HG02642 (cell line): ENCODE results near the gene COPZ1.

Experiments
- ATAC-seq: cut with Tn5 transposase; IDR thresholded peaks from one replicate; pipeline ENCODE4 v1.9.1; 2021; ENCODE audit warnings: mild to moderate bottlenecking; ENCODE audit not compliant: unreplicated experiment, poor library complexity

The COPZ1 gene

GRCh38 chr12:54374562-54375258 is 49.8 kb downstream of the COPZ1 start:
- no peak for ATAC-seq

- no peak for ATAC-seq
Measured at GRCh38 chr12:54375259-54375579, 50.3 kb downstream of the COPZ1 start.

- ATAC-seq: no peak
Measured at GRCh38 chr12:54376596-54376995, 51.7 kb downstream of the COPZ1 start.

- ATAC-seq: no peak
Measured at GRCh38 chr12:54377007-54377406, 52.1 kb downstream of the COPZ1 start.

- ATAC-seq: no peak
Measured at GRCh38 chr12:54377797-54378515, 53.0 kb downstream of the COPZ1 start.

GRCh38 chr12:54378796-54379397 is 54.0 kb downstream of the COPZ1 start:
- ATAC-seq: no peak

GRCh38 chr12:54379398-54380201 is 54.7 kb downstream of the COPZ1 start:
- peak; percentile 85 for ATAC-seq

GRCh38 chr12:54381136-54381535 is 56.2 kb downstream of the COPZ1 start:
- ATAC-seq: no peak

GRCh38 chr12:54383041-54383609 is 58.2 kb downstream of the COPZ1 start:
- ATAC-seq: no peak

GRCh38 chr12:54384591-54385041 is 59.7 kb downstream of the COPZ1 start, which contains the start of gene ZNF385A:
ZNF385A (minus strand) TSS chr12:54384733; CDS start chr12:54384514, 219 bp downstream.
- peak; percentile 53 for ATAC-seq

- peak; percentile 60 for ATAC-seq
Measured at GRCh38 chr12:54385251-54385914, 60.5 kb downstream of the COPZ1 start.

GRCh38 chr12:54386403-54387113 is 61.6 kb downstream of the COPZ1 start:
- no peak for ATAC-seq

- ATAC-seq: no peak
Measured at GRCh38 chr12:54387114-54387467, 62.2 kb downstream of the COPZ1 start.

- no peak for ATAC-seq
Measured at GRCh38 chr12:54388237-54389133, 63.6 kb downstream of the COPZ1 start.

- no peak for ATAC-seq
Measured at GRCh38 chr12:54389134-54389508, 64.2 kb downstream of the COPZ1 start.

- ATAC-seq: no peak
Measured at GRCh38 chr12:54389607-54390175, 64.8 kb downstream of the COPZ1 start.

- ATAC-seq: no peak
Measured at GRCh38 chr12:54390176-54390667, 65.3 kb downstream of the COPZ1 start.
